HepG2 (cell line): ENCODE measurements around the gene USP36. TPM values are rescaled to one million over a fixed set of nuclear protein-coding genes. Genes with fewer than 3 reads are reported as not detected.

Experiments
- ARID5B ChIP-seq: IDR thresholded peaks from 2 replicates; pipeline ENCODE4 v1.4.0; 2020; ENCODE audit warnings: mild to moderate bottlenecking, missing genetic modification reagents
- KDM1A ChIP-seq: IDR thresholded peaks from 2 replicates; pipeline ENCODE4 v1.6.1; 2016; ENCODE audit warnings: missing compliant biosample characterization
- KDM3A ChIP-seq: IDR thresholded peaks from 2 replicates; pipeline ENCODE4 v1.6.1; 2018; ENCODE audit warnings: low read depth, missing compliant biosample characterization
- MTA1 ChIP-seq: sonication (generic); formaldehyde crosslinking; IDR thresholded peaks from 2 replicates; pipeline ENCODE4 v1.4.0; 2020; ENCODE audit warnings: missing genetic modification reagents, mild to moderate bottlenecking, borderline replicate concordance
- NFYB ChIP-seq: sonication (generic); formaldehyde crosslinking; IDR thresholded peaks from 2 replicates; pipeline ENCODE4 v1.4.0; 2020; ENCODE audit warnings: missing genetic modification reagents
- PAX8 ChIP-seq: sonication (generic); formaldehyde crosslinking; IDR thresholded peaks from 2 replicates; pipeline ENCODE4 v1.8.0; 2022; ENCODE audit warnings: mild to moderate bottlenecking, missing genetic modification reagents, borderline replicate concordance
- RCOR2 ChIP-seq: IDR thresholded peaks from 2 replicates; pipeline ENCODE4 v1.6.1; 2016; ENCODE audit warnings: missing biosample characterization, missing genetic modification reagents
- ZBTB26 ChIP-seq: IDR thresholded peaks from 2 replicates; pipeline ENCODE4 v1.6.1; 2016; ENCODE audit warnings: missing compliant biosample characterization, missing genetic modification reagents, borderline replicate concordance
- ZFP90 ChIP-seq: sonication (generic); formaldehyde crosslinking; IDR thresholded peaks from 2 replicates; pipeline ENCODE4 v1.8.0; 2022; ENCODE audit warnings: missing genetic modification reagents, mild to moderate bottlenecking, inconsistent platforms, borderline replicate concordance
- ZHX1 ChIP-seq: sonication (generic); formaldehyde crosslinking; IDR thresholded peaks from 2 replicates; pipeline ENCODE4 v1.8.1; 2022; ENCODE audit warnings: low read depth, mild to moderate bottlenecking, missing genetic modification reagents
- ZNF235 ChIP-seq: sonication (generic); formaldehyde crosslinking; IDR thresholded peaks from 2 replicates; pipeline ENCODE4 v1.8.1; 2023; ENCODE audit warnings: mild to moderate bottlenecking, missing genetic modification reagents, borderline replicate concordance
- ZNF260 ChIP-seq: sonication (generic); formaldehyde crosslinking; IDR thresholded peaks from 2 replicates; pipeline ENCODE4 v1.4.0; 2020; ENCODE audit warnings: missing genetic modification reagents, low read depth, mild to moderate bottlenecking, borderline replicate concordance
- ZNF30 ChIP-seq: sonication (generic); formaldehyde crosslinking; IDR thresholded peaks from 2 replicates; pipeline ENCODE4 v1.5.0; 2020; ENCODE audit warnings: mild to moderate bottlenecking, missing genetic modification reagents
- ZNF552 ChIP-seq: sonication (generic); formaldehyde crosslinking; IDR thresholded peaks from 2 replicates; pipeline ENCODE4 v1.9.0; 2022; ENCODE audit warnings: missing genetic modification reagents, mild to moderate bottlenecking, borderline replicate concordance
- ZNF605 ChIP-seq: sonication (generic); formaldehyde crosslinking; IDR thresholded peaks from 2 replicates; pipeline ENCODE4 v1.8.0; 2022; ENCODE audit warnings: mild to moderate bottlenecking, missing genetic modification reagents
- ZNF619 ChIP-seq: sonication (generic); formaldehyde crosslinking; IDR thresholded peaks from 2 replicates; pipeline ENCODE4 v1.4.0; 2020; ENCODE audit warnings: mild to moderate bottlenecking, missing genetic modification reagents
- ZNF670 ChIP-seq: sonication (generic); formaldehyde crosslinking; IDR thresholded peaks from 2 replicates; pipeline ENCODE4 v1.8.0; 2022; ENCODE audit warnings: mild to moderate bottlenecking, missing genetic modification reagents, borderline replicate concordance
- ZNF773 ChIP-seq: sonication (generic); formaldehyde crosslinking; IDR thresholded peaks from 2 replicates; pipeline ENCODE4 v1.4.0; 2020; ENCODE audit warnings: missing genetic modification reagents, borderline replicate concordance
- ZNF776 ChIP-seq: sonication (generic); formaldehyde crosslinking; IDR thresholded peaks from 2 replicates; pipeline ENCODE4 v1.4.0; 2020; ENCODE audit warnings: mild to moderate bottlenecking, missing genetic modification reagents
- polyA plus RNA-seq, 8 experiments: library from polyadenylated mRNA; depleted of rRNA in 3 of 8; stranded (reverse) in 7 of 8; unstranded in 1 of 8; fragments of >200 nt; fragmentation: Illumina TruSeq in 4 of 8; extraction: Trizol in 4 of 8; gene quantifications; 2 replicates each; pipeline versions ENCODE4 v1.2.1 to v1.2.3, GENCODE V29; 2011 to 2016; ENCODE audit warnings: low read depth in 4 of 8, missing spikeins in 1 of 8, mixed read lengths in 1 of 8; ENCODE audit not compliant: insufficient read depth in 1 of 8
- total RNA-seq, 5 experiments: library from RNA; depleted of rRNA; stranded (reverse); fragments of >200 nt; fragmentation: Illumina TruSeq; extraction: Trizol; gene quantifications; 2 replicates each; pipeline ENCODE4 v1.2.3, GENCODE V29; 2016; ENCODE audit warnings: low read depth in 1 of 5
- TF ChIP-seq, protein P1 (sequence below): sonication (generic); formaldehyde crosslinking; IDR thresholded peaks from 2 replicates; pipeline ENCODE4 v1.5.0; 2020; ENCODE audit warnings: mild to moderate bottlenecking, missing genetic modification reagents

The USP36 gene
- total and polyA plus RNA-seq, 2 of the 13 experiments (the other 11 are each of a cell fraction or from before 2014, with no cell fraction given): 29.6 to 45.9 TPM

- 0 out of 2 replicates have a peak, but pooled peaks have one; percentile 56 for TF ChIP-seq ZHX1 (CRISPR knock-in tag)
- TF ChIP-seq ZNF552 (CRISPR knock-in tag): no peak; the same call in 1 of the 2 replicates
- no peak for TF ChIP-seq ZNF776 (CRISPR knock-in tag)
- 0 out of 2 replicates have a peak, but pooled peaks have one; percentile 23 for TF ChIP-seq ZFP90 (CRISPR knock-in tag)
- TF ChIP-seq ZNF605 (CRISPR knock-in tag): peak; percentile 57
- TF ChIP-seq KDM1A (CRISPR knock-in tag): no peak; the same call in 1 of the 2 replicates
- TF ChIP-seq ARID5B (CRISPR knock-in tag): peak; percentile 89
- TF ChIP-seq ZNF670 (CRISPR knock-in tag): no peak
- no peak for TF ChIP-seq ZNF619 (CRISPR knock-in tag)
- TF ChIP-seq PAX8 (CRISPR knock-in tag): no peak
- TF ChIP-seq, protein P1, sequence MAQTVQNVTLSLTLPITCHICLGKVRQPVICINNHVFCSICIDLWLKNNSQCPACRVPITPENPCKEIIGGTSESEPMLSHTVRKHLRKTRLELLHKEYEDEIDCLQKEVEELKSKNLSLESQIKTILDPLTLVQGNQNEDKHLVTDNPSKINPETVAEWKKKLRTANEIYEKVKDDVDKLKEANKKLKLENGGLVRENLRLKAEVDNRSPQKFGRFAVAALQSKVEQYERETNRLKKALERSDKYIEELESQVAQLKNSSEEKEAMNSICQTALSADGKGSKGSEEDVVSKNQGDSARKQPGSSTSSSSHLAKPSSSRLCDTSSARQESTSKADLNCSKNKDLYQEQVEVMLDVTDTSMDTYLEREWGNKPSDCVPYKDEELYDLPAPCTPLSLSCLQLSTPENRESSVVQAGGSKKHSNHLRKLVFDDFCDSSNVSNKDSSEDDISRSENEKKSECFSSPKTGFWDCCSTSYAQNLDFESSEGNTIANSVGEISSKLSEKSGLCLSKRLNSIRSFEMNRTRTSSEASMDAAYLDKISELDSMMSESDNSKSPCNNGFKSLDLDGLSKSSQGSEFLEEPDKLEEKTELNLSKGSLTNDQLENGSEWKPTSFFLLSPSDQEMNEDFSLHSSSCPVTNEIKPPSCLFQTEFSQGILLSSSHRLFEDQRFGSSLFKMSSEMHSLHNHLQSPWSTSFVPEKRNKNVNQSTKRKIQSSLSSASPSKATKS (CRISPR knock-in tag): no peak
- 0 out of 2 replicates have a peak, but pooled peaks have one; percentile 45 for TF ChIP-seq KDM3A (CRISPR knock-in tag)
- TF ChIP-seq NFYB (CRISPR knock-in tag): no peak
- TF ChIP-seq ZNF773 (CRISPR knock-in tag): no peak
- peak; percentile 97 for TF ChIP-seq MTA1 (CRISPR knock-in tag)
- TF ChIP-seq ZNF235 (CRISPR knock-in tag): no peak
- TF ChIP-seq ZNF260 (CRISPR knock-in tag): no peak
- TF ChIP-seq RCOR2 (CRISPR knock-in tag): peak; percentile 87
- no peak for TF ChIP-seq ZNF30 (CRISPR knock-in tag)
- TF ChIP-seq ZBTB26 (CRISPR knock-in tag): peak; percentile 34
Observed at GRCh38 chr17:78748730-78749317, 91.8 kb downstream of the USP36 start (continued).
